CD14-positive monocyte (primary cell): ENCODE data around the gene RAC2. TPM values are rescaled to one million over a fixed set of nuclear protein-coding genes. Genes with fewer than 3 reads are reported as not detected.

Experiments used
- DNase-seq, 3 donors: peaks; one replicate each; pipeline ENCODE4 v3.0.0-alpha.2; 2011 to 2022
- H2AFZ ChIP-seq: 2 replicates; pipeline ENCODE4 v1.6.0; 2012; ENCODE audit warnings: mild to moderate bottlenecking, low read depth, low read length, inconsistent platforms; ENCODE audit not compliant: insufficient read depth, poor library complexity, severe bottlenecking
- H3K27ac ChIP-seq, 2 donors: 1 replicate in 1 of 2; 2 replicates in 1 of 2; pipeline ENCODE4 v1.5.1; 2012 to 2013; ENCODE audit warnings: low read length in 2 of 2, control low read depth in 1 of 2, inconsistent platforms in 1 of 2, low read depth in 1 of 2, mild to moderate bottlenecking in 1 of 2
- H3K27me3 ChIP-seq, 2 donors: one replicate each; pipeline versions ENCODE4 v1.6.0 to v1.6.1; 2011 to 2013; ENCODE audit warnings: low read length in 2 of 2; ENCODE audit not compliant: control insufficient read depth in 2 of 2, insufficient read depth in 2 of 2
- H3K36me3 ChIP-seq, 2 donors: replicated peaks in 1 of 2; 1 replicate in 1 of 2; 2 replicates in 1 of 2; pipeline versions ENCODE4 v1.5.1 to v1.6.1; 2012 to 2013; ENCODE audit warnings: low read length in 2 of 2, control low read depth in 1 of 2, inconsistent platforms in 1 of 2, mild to moderate bottlenecking in 1 of 2; ENCODE audit not compliant: insufficient read depth in 2 of 2, control insufficient read depth in 1 of 2
- H3K4me1 ChIP-seq, 2 donors: 1 replicate in 1 of 2; 2 replicates in 1 of 2; pipeline versions ENCODE4 v1.5.1 to v1.6.1; 2012 to 2013; ENCODE audit warnings: low read length in 2 of 2, control low read depth in 1 of 2, inconsistent platforms in 1 of 2, mild to moderate bottlenecking in 1 of 2, moderate library complexity in 1 of 2; ENCODE audit not compliant: insufficient read depth in 2 of 2, control insufficient read depth in 1 of 2
- H3K4me2 ChIP-seq: replicated peaks from 2 replicates; pipeline ENCODE3; 2012; ENCODE audit warnings: low read length, moderate library complexity, mild to moderate bottlenecking; ENCODE audit not compliant: poor library complexity, severe bottlenecking; ENCODE audit errors: extremely low read depth
- H3K4me3 ChIP-seq, 3 experiments: fragments of 200-600 bp in 1 of 3; sonication (generic) in 1 of 3; replicated peaks in 1 of 3; 1 replicate in 2 of 3; 2 replicates in 1 of 3; pipeline ENCODE4 v1.5.1; 2011 to 2013; ENCODE audit warnings: low read length in 3 of 3, mild to moderate bottlenecking in 3 of 3, control low read depth in 2 of 3, low read depth in 2 of 3, inconsistent platforms in 1 of 3, moderate library complexity in 1 of 3
- H3K79me2 ChIP-seq: 2 replicates; pipeline ENCODE4 v1.6.0; 2012; ENCODE audit warnings: mild to moderate bottlenecking, control low read depth, inconsistent platforms, low read length, moderate library complexity; ENCODE audit not compliant: insufficient read depth
- H3K9ac ChIP-seq: 2 replicates; pipeline ENCODE4 v1.6.0; 2017; ENCODE audit warnings: low read length, mild to moderate bottlenecking; ENCODE audit not compliant: insufficient read depth, poor library complexity, severe bottlenecking
- H3K9me3 ChIP-seq, 2 donors: replicated peaks in 1 of 2; 1 replicate in 1 of 2; 2 replicates in 1 of 2; pipeline versions ENCODE4 v1.5.1 to v1.6.1; 2012 to 2013; ENCODE audit warnings: low read length in 2 of 2, control low read depth in 1 of 2; ENCODE audit not compliant: control insufficient read depth in 1 of 2, insufficient read depth in 1 of 2
- H4K20me1 ChIP-seq: 2 replicates; pipeline ENCODE4 v1.6.0; 2012; ENCODE audit warnings: mild to moderate bottlenecking, low read length, control low read depth, moderate library complexity; ENCODE audit not compliant: insufficient read depth
- H3K27ac Mint-ChIP-seq, 7 donors: one replicate each; pipeline ENCODE4 v1.8.0; 2020; ENCODE audit warnings: mild to moderate bottlenecking in 7 of 7, mixed read lengths in 7 of 7, moderate library complexity in 6 of 7, inconsistent platforms in 2 of 7
- H3K27me3 Mint-ChIP-seq, 3 donors: one replicate each; pipeline ENCODE4 v1.8.0; 2021 to 2022; ENCODE audit warnings: low read depth in 3 of 3, mild to moderate bottlenecking in 3 of 3, mixed read lengths in 3 of 3, moderate library complexity in 3 of 3, inconsistent platforms in 1 of 3
- H3K36me3 Mint-ChIP-seq, 2 donors: one replicate each; pipeline ENCODE4 v1.8.0; 2020; ENCODE audit warnings: mixed read lengths in 2 of 2, inconsistent platforms in 1 of 2, mild to moderate bottlenecking in 1 of 2
- H3K4me1 Mint-ChIP-seq: one replicate; pipeline ENCODE4 v1.8.0; 2020; ENCODE audit warnings: mild to moderate bottlenecking, mixed read lengths
- H3K4me3 Mint-ChIP-seq, 2 donors: one replicate each; pipeline ENCODE4 v1.8.0; 2020; ENCODE audit warnings: mild to moderate bottlenecking in 2 of 2, mixed read lengths in 2 of 2, moderate library complexity in 1 of 2
- H3K9me3 Mint-ChIP-seq, 7 donors: one replicate each; pipeline ENCODE4 v1.8.0; 2020 to 2022; ENCODE audit warnings: mixed read lengths in 7 of 7, mild to moderate bottlenecking in 6 of 7, moderate library complexity in 6 of 7, inconsistent platforms in 2 of 7
- WGBS: methylation state at CpG from one replicate; pipeline ENCODE4 v1.1.5; 2013; ENCODE audit warnings: missing lambda C conversion rate; ENCODE audit not compliant: insufficient coverage; 5-methylcytosine and 5-hydroxymethylcytosine counted together
- intact Hi-C, 2 donors: fragments of 100-400 bp; cut with micrococcal nuclease; formaldehyde crosslinking; loops; one replicate each; pipeline versions ENCODE4 v1.15.0 to v1.15.1; 2023
- polyA plus RNA-seq, 3 donors: library from polyadenylated mRNA; depleted of rRNA in 1 of 3; unstranded in 2 of 3; stranded (reverse) in 1 of 3; fragments of 300-500 nt in 2 of 3; fragments of >200 nt in 1 of 3; fragmentation: Illumina TruSeq in 2 of 3; gene quantifications; 1 replicate in 2 of 3; 2 replicates in 1 of 3; pipeline ENCODE4 v1.2.3, GENCODE V29; 2012 to 2021
- TF ChIP-seq, protein P1 (sequence below): fragments of 200-600 bp; IDR thresholded peaks from one replicate; pipeline ENCODE4 v1.8.0; 2022; ENCODE audit warnings: antibody characterized with exemption, mild to moderate bottlenecking

The RAC2 gene
- polyA plus RNA-seq, 3 donors = 360 to 529 (median 526) TPM

DNA sequence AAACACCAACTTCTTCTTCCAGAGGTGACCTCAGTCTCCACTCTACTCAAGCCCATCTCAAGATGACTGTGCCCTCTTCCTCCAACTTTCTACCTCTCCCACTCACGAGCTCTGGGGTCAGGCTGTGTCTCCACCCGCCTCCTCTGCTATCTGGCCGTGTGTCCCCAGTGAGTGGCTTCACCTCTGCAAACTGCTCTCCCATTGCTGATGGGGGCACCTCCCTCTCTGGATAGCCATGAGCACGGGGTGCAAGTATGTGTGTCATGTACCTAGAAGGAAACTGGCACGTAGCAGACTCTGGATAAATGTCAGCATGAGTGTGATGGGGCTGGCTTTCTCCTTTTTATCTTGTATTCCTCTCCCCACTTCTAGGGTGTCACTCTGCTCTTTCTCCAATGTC, 18.3 kb upstream of the RAC2 start:
- intact Hi-C loops = no loop called here
- H3K27me3 Mint-ChIP-seq = peaks cover 11 to 21% (median 13%) of the 10 kb centered on the region in 3 donors

DNA sequence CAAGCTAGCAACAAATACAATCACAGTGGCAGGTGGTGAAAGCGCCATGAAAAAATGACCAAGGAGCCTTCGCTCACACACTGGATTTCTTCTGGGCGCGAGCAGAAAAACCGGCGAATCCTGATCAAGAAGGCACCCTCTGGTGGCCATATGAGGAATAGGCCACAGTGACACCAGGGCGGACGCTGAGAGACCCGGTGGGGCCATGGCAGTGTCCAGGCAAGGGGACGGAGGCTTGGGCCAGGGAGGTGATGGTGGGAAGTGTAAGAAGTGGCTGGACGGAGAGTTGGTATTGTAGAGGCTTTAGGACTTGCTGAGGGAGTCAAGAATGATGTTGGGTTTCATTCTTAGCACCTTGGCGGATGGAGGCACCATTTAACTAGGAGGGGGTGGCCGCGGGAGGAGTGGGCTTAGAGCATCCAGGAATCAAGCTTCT, 16.9 kb upstream of the RAC2 start:
- H3K9ac ChIP-seq = no peak overlapping the region

More for the DNA sequence above, 18.3 kb upstream of the RAC2 start:
- Histone ChIP-seq H2AFZ (no peak overlapping the region), H3K27me3 (peaks cover 0 to 2% of the 10 kb centered on the region in 2 donors), H3K9me3 (peaks cover 13 to 14% of the 10 kb centered on the region in 2 donors), H3K4me1 (peaks cover 24 to 36% of the 10 kb centered on the region in 2 donors), H3K79me2 (no peaks in the 10 kb centered on the region), H3K36me3 (no peaks in the 10 kb centered on the region), H3K4me2 (no peak overlapping the region), H3K9ac (no peak overlapping the region), H3K27ac (no peak overlapping the region), H3K4me3 (no peak overlapping the region), H4K20me1 (no peaks in the 10 kb centered on the region)
- DNase-seq = no peak
- H3K27ac Mint-ChIP-seq = peak overlapping the region in 1 of 7 donors; percentile 12
- peaks cover 2 to 4% of the 10 kb centered on the region in 2 donors for H3K36me3 Mint-ChIP-seq
- H3K9me3 Mint-ChIP-seq = peaks cover 8 to 18% (median 14%) of the 10 kb centered on the region in 7 donors
- WGBS = 70% methylated on average over 2 of the region's 5 CpGs
- TF ChIP-seq, protein P1, sequence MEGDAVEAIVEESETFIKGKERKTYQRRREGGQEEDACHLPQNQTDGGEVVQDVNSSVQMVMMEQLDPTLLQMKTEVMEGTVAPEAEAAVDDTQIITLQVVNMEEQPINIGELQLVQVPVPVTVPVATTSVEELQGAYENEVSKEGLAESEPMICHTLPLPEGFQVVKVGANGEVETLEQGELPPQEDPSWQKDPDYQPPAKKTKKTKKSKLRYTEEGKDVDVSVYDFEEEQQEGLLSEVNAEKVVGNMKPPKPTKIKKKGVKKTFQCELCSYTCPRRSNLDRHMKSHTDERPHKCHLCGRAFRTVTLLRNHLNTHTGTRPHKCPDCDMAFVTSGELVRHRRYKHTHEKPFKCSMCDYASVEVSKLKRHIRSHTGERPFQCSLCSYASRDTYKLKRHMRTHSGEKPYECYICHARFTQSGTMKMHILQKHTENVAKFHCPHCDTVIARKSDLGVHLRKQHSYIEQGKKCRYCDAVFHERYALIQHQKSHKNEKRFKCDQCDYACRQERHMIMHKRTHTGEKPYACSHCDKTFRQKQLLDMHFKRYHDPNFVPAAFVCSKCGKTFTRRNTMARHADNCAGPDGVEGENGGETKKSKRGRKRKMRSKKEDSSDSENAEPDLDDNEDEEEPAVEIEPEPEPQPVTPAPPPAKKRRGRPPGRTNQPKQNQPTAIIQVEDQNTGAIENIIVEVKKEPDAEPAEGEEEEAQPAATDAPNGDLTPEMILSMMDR = no peak
- H3K4me1 Mint-ChIP-seq = peaks cover 30% of the 10 kb centered on the region
- H3K4me3 Mint-ChIP-seq = peak overlapping the region in 1 of 2 donors; percentile 21

More for the DNA sequence above, 16.9 kb upstream of the RAC2 start:
- intact Hi-C loops = no loop called here
- Histone ChIP-seq H3K9me3 (peaks cover 13 to 14% of the 10 kb centered on the region in 2 donors), H3K36me3 (no peaks in the 10 kb centered on the region), H3K79me2 (no peaks in the 10 kb centered on the region), H3K4me2 (no peak overlapping the region), H2AFZ (no peak overlapping the region), H4K20me1 (no peaks in the 10 kb centered on the region), H3K4me1 (peaks cover 15 to 25% of the 10 kb centered on the region in 2 donors), H3K27ac (no peak overlapping the region), H3K27me3 (peaks cover 0 to 2% of the 10 kb centered on the region in 2 donors), H3K4me3 (no peak overlapping the region)
- peaks cover 2 to 4% of the 10 kb centered on the region in 2 donors for H3K36me3 Mint-ChIP-seq
- 22% methylated on average over 14 of the region's 14 CpGs for WGBS
- H3K27me3 Mint-ChIP-seq = peaks cover 11 to 23% (median 11%) of the 10 kb centered on the region in 3 donors
- H3K4me1 Mint-ChIP-seq = peaks cover 20% of the 10 kb centered on the region
- peak overlapping the region in 3 of 7 donors; percentile 40 to 48 (median 40) for H3K27ac Mint-ChIP-seq
- peak overlapping the region; percentile 17 to 47 for H3K4me3 Mint-ChIP-seq
- peaks cover 8 to 18% (median 14%) of the 10 kb centered on the region in 7 donors for H3K9me3 Mint-ChIP-seq
- TF ChIP-seq, protein P1 = peak; percentile 92
- DNase-seq = peak; percentile 60 to 76 (median 73)
